NCI-H1694 treated with DMSO at 0.1 percent for 48 hours (cell line): ENCODE results near the gene GAGE12C.
"Not testable (repeated sequence)": the region's sequence is repeated elsewhere in the genome, so short reads cannot be mapped to it uniquely, and the experiment has no call there.

ENCODE experiments used
- DNase-seq: peaks from one replicate; lab custom pipeline; 2025; lab: John Stamatoyannopoulos, UW

GAGE12C gene

GRCh38 chrX:49531877-49532276 is at the start of gene GAGE12C:
GAGE12C (plus strand) TSS chrX:49532177; CDS start chrX:49533332, 1,155 bp downstream.
- not testable (repeated sequence) for DNase-seq

GRCh38 chrX:49541433-49541832 is 9.5 kb downstream of the GAGE12C start, which contains the start of gene GAGE12D:
GAGE12D (plus strand) TSS chrX:49541733; CDS start chrX:49542888, 1,155 bp downstream.
- not testable (repeated sequence) for DNase-seq

GRCh38 chrX:49550989-49551388 is 19.0 kb downstream of the GAGE12C start, which contains the start of gene GAGE12E:
GAGE12E (plus strand) TSS chrX:49551289; CDS start chrX:49552444, 1,155 bp downstream.
- DNase-seq: not testable (repeated sequence)

- DNase-seq: not testable (repeated sequence)
Measured at GRCh38 chrX:49560542-49560941, 28.6 kb downstream of the GAGE12C start, which contains the start of gene GAGE12F. GAGE12F (plus strand) TSS chrX:49560842; CDS start chrX:49561997, 1,155 bp downstream.

GRCh38 chrX:49568728-49569127 is 36.8 kb downstream of the GAGE12C start:
- not testable (repeated sequence) for DNase-seq

- not testable (repeated sequence) for DNase-seq
Measured at GRCh38 chrX:49569152-49569551, 37.2 kb downstream of the GAGE12C start.

GRCh38 chrX:49570100-49570499 is 38.1 kb downstream of the GAGE12C start, which contains the start of gene GAGE12G:
GAGE12G (plus strand) TSS chrX:49570400; CDS start chrX:49571555, 1,155 bp downstream.
- not testable (repeated sequence) for DNase-seq

GRCh38 chrX:49579649-49580048 is 47.7 kb downstream of the GAGE12C start, which contains the start of gene GAGE12H:
GAGE12H (plus strand) TSS chrX:49579949; CDS start chrX:49581104, 1,155 bp downstream.
- DNase-seq: not testable (repeated sequence)
